Stimulated activated CD8-positive, alpha-beta memory T cell treated with anti-CD3 and anti-CD28 coated beads, Interleukin-7, amount 100 ng/mL, for 24 hours (primary cell): ENCODE measurements around the gene LRRN2.
"Not testable (repeated sequence)": the region's sequence is repeated elsewhere in the genome, so short reads cannot be mapped to it uniquely, and the experiment has no call there.

ENCODE experiments used
- DNase-seq: peaks from one replicate; pipeline ENCODE4 v3.0.0-alpha.2; 2020; ENCODE audit warnings: low read depth

The LRRN2 gene

DNA sequence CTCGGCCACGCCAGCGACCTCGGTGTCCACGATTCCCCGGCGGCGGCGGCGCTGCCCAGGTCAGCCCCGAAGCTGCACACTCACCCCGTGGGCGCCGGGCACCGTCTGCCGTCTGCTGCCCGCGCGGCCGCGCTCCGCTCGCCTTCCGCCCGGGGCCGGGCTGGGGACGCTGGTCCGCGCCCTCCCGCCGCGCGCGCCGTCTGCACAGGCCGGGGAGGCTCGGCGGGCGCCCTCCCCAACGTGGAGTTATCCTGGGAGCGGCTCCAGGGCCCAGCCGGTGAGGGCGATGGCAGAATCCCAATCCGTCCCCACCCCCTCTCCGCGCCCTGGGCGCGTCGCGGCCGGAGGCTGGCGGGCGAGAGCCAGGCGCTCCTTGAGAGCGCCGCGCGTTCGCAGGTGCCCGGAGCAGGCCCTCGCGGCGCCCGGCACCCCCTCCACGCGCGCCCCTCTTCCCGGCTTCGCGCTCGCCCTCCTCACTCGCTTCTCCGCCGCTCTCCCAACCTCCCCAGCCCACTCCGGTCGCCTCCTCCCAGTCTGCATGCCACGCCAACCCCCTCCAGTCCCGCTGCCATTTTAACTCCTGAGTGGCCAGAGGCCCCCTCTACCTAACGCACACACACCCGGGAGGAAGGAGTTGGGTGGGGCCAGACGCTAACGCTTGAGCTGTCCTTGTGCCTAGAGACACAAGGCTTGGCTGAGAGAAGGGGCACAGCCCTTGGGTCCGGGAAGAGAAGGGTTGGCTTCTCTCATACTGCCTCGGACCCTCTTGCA, at the start of gene LRRN2:
Gene LRRN2, minus strand, starts transcription at position 503 of the 771 bp plus-strand sequence. CDS start 65,746 bp downstream, outside the sequence.
- DNase-seq: no peak

GRCh38 chr1:204735042-204735441, 49.5 kb upstream of the LRRN2 start:
- no peak for DNase-seq

DNA sequence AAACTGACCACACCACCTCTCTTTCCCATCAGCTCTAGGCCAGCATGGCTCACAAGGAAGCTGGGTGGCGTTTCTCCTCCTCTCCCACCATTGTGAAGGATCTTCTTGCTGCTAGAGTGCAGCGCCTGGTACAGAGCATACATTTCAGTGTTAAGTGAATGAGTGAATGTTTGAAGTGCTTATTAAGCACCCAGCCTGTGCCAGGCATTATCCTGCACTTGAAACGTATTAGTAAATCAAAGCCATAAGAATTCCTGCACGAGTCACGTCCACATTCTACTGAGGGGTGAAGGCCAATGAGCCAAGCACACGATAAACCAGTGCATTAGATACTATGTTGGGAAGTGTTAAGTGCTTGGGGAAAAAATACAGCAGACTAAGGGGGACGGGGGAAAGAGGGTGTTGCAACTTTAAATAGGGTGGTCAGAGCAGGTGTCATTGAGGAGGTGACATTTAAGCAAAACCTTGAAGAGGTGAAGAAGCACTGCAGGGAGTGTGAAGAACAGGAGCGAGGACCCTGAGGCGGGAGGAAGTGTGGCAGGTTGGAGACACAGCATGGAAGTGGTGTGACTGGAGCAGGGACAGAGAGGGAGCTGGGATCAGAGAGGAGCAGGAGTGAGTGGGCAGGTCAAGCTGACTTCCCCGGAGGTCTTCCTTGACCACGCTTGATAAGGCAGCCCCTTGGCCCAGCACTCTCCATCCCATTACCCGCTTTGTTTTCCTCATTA, 48.5 kb upstream of the LRRN2 start:
- DNase-seq: no peak

GRCh38 chr1:204733289-204733688, 47.8 kb upstream of the LRRN2 start:
- DNase-seq: no peak

GRCh38 chr1:204731985-204732575, 46.5 kb upstream of the LRRN2 start:
- DNase-seq: no peak

- no peak for DNase-seq
Observed at GRCh38 chr1:204731509-204731908, 46.0 kb upstream of the LRRN2 start.

DNA sequence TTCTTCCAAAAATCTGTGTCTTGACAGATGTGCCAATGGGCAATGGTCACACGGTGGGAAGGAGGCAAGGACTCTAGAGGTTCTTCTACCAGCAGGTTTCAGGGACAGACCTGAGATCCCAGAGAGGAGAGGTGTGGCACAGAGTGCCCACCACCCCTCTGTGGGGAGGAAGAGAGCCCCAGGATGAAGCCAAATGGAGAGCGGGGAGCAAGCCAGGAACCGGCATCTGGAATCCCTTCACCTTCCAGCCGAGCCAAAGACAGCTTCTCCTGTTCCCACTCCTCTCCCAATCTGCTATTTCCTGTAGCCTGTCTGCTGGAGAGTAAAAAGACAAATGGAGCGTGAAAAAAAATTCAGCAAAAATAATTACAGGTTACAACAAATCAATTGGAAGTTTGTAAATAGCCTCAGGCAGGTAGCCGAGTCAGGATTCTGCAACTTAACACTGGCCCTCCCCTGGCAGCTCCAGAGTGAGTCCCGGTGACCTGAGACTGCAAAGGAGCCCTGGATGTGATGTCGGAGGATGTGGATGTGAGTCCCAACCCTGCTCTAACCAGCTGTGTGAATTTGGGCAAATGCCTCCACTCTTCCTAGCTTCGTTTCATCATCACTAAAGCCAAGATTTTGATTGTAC, 45.4 kb upstream of the LRRN2 start:
- DNase-seq: no peak

- no peak for DNase-seq
Observed at GRCh38 chr1:204729516-204729915, 44.0 kb upstream of the LRRN2 start.

GRCh38 chr1:204728456-204728855, 42.9 kb upstream of the LRRN2 start:
- DNase-seq: no peak

GRCh38 chr1:204728045-204728444, 42.5 kb upstream of the LRRN2 start:
- no peak for DNase-seq

GRCh38 chr1:204727438-204727837, 41.9 kb upstream of the LRRN2 start:
- not testable (repeated sequence) for DNase-seq

- no peak for DNase-seq
Observed at GRCh38 chr1:204726478-204726877, 40.9 kb upstream of the LRRN2 start.

DNA sequence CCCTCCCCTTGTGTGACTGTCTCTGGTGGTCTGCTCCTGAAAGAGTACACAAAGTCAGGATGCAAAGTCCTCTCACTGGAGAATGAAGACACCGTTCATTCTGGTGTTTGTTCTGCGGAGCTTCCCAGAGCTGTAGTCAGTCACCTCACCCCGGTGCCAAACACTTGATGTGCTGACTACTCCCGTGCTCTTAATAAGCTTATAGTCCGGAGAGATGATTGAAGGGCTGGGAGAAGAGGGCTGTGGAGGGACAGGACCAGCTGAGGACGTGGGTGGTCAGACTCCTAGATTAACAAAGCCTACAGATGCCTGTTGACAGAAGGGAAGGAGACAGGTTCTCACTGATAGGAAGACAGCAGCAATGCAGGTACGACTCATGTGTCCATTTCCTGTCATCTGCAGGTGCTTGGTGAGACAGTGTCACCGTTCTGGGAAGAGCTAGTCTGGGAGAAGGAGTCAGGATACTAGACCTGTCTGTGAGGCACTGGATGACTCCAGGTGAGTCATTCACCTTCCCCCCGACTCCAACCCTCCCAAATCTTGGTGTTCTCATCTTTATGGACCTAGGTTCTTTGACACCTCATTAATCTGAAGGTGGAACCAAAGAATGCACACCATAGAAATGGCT, 40.4 kb upstream of the LRRN2 start:
- DNase-seq: no peak

DNA sequence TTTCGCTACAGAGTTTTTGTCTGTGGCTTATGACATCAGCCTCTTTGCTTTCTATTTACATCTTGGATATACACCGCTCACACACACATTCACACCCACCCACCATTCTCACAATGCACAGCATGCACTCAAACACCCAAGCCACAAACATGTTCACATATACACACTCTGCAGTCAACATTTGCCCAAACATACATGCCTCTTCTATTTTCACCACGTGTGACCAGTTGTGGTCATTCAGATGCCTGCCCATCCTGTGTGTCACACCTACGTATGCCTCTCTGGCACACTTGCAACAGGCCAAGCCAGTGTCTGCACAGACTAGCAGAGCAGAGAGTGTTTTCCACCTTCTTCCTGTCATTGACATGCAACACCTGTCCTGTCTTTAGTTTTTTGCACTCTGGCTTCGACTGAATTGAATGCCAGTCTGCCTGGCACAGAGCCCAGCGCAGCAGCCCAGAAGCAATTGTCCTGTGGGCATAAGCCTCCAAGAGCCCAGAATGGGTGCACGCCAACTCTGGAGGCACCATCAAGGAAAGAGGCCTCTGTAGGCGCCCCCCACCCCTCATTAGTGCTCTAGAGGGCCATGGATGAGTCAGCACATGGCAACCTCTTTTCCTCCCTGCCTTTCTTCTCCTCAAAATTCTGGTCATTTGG, 37.7 kb upstream of the LRRN2 start:
- DNase-seq: no peak

DNA sequence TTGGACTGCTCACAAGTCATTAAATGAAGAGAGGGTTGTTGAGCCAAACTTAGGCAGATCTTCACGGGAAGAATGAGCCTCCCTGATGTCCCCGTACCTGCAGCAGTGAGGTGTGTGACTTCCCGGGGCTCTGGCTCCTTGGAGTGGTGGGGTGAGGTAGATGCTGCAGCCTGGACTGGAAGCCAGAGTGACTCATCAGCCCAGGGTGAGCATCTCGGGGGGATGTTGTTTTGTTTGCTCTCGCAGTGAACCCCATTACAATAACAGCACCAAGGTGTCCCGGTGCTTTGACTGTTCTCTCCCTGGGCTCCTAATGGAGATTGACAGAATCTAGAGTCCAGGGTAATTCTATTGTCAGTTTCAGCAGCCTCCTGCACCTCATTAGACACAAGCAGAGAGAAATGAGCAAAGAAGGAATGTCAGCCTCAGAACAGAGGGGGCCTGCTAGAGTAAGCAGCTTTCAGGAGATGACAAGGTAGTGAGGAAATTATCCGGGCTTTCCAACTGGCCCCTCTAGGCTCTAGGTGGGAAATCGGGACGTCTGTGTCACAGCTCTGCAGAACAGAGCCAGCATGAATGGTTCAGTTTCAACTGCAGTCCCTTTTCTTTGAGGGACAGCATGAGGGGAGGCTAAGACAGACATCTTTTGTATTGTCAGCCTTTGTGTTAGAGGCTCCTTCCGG, 36.0 kb upstream of the LRRN2 start:
- DNase-seq: no peak

DNA sequence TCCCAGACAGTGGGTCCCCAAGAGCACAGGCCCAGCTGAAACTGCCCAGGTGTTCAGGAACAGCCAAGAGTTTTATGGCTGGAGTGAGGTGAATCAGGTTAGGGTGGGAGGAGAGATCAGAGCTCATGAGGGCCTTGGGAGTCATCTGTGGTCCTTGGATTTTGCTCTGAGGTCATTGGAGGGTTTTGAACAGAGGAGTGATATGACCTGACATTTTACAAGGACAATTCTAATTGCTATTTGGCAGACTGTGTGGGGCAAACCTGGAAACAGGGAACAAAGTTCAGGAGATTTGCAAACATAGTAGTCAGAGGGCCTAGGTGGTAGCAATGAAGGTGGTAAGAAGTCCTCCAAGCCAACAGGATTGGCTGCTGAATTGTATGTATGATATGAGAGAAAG, 31.1 kb upstream of the LRRN2 start:
- no peak for DNase-seq

DNA sequence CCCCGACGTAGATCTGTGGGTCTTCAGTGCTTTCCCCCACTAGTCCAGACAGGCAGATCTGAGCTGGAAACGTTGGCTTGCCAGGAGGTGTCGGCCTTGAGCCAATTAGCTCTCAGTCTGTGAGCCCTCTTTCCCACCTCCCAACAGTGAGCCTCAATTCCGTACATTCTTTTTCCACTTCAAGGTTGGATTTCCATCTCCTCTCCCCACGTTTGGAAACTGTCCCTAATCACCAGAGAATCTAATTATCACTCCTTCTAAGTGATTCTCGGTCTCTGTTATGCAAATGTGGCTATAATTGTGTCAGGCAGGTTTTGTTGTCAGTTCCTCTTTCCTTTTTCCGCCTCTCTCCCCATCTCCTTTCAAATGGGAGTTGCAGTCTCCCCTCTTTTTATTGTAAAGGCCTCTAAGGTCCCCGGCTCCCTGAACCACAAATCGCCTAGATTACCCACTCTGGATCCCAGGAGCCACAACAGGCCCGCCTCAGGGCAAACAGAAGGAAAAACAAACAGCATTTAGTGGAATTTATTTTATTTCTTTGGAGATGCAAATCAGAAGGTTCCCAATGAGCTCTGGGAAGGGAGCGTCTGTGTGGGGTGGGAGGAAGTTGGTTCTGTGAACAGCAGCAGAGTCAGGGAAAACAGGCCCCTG, 29.4 kb upstream of the LRRN2 start:
- no peak for DNase-seq

GRCh38 chr1:204714194-204714860, 28.8 kb upstream of the LRRN2 start:
- no peak for DNase-seq

GRCh38 chr1:204713541-204713940, 28.0 kb upstream of the LRRN2 start:
- DNase-seq: no peak
